HUES64 (cell line): ENCODE data around the gene RASL10A.

Source experiments
- H3K27ac ChIP-seq: 2 replicates; pipeline ENCODE4 v1.7.0; 2013; ENCODE audit warnings: low read depth, low read length, inconsistent platforms
- H3K27me3 ChIP-seq: 2 replicates; pipeline ENCODE4 v1.6.1; 2013; ENCODE audit warnings: mild to moderate bottlenecking, low read length; ENCODE audit not compliant: insufficient read depth
- H3K36me3 ChIP-seq: 2 replicates; pipeline ENCODE4 v1.6.1; 2013; ENCODE audit warnings: mild to moderate bottlenecking, low read length; ENCODE audit not compliant: insufficient read depth
- H3K4me1 ChIP-seq: 2 replicates; pipeline ENCODE4 v1.6.1; 2013; ENCODE audit warnings: mild to moderate bottlenecking, low read length, moderate library complexity; ENCODE audit not compliant: insufficient read depth
- H3K4me3 ChIP-seq: 2 replicates; pipeline ENCODE4 v1.5.1; 2013; ENCODE audit warnings: mild to moderate bottlenecking, low read length, moderate library complexity
- H3K9ac ChIP-seq: 2 replicates; pipeline ENCODE4 v1.6.1; 2013; ENCODE audit warnings: mild to moderate bottlenecking, low read depth, low read length
- H3K9me3 ChIP-seq: 2 replicates; pipeline ENCODE4 v1.6.1; 2013; ENCODE audit warnings: low read depth, low read length; ENCODE audit not compliant: insufficient read depth
- WGBS: fragments of 150-250, 120-280 bp; methylation state at CpG from one replicate; pipeline ENCODE4 v1.1.7; 2013; ENCODE audit warnings: missing lambda C conversion rate; 5-methylcytosine and 5-hydroxymethylcytosine counted together

Gene RASL10A

GRCh38 chr22:29337631-29338284 is 22.3 kb upstream of the RASL10A start:
- no peaks in the 10 kb centered on the region for H3K27me3 ChIP-seq
- H3K4me3 ChIP-seq: no peak overlapping the region
- H3K9me3 ChIP-seq: no peaks in the 10 kb centered on the region
- no peaks in the 10 kb centered on the region for H3K4me1 ChIP-seq
- H3K9ac ChIP-seq: no peak overlapping the region
- WGBS: 90% methylated on average over 12 of the region's 12 CpGs
- peaks cover 73% of the 10 kb centered on the region for H3K36me3 ChIP-seq
- H3K27ac ChIP-seq: no peak overlapping the region

DNA sequence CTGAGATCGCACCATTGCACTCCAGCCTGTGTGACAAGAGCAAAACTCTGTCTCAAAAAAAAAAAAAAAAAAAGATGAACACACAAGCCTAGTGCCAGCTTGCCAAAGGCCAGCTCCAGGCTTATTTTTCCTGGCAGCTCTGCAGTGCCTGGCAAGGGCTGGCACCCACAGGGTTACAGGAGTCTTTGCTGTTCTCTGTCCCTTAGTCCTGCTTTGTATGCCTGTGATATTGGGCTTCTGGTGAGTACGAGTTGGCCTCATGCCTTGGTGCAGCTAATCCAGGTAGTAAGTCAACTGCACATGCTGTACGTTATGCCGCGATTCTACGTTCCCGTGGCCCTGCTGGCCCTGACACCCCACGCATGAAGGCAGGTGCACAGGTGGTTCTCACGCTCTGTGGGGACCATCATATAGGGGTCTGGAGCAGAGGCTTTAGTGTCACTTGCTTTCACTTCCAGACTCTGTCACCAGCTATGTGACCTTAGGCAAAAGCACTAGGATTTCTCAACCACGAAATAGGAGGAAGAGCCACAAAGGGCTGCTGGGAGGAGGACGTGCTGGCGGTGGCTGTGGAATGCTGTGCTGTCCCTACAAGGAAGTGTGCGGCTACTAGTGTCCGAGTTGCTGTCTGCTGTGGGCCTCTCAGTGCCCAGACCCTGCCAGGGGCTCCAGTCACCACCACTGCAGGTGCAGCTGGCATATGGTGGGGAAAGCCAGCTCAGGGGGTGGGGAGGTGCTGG is 21.4 kb upstream of the RASL10A start:
- 96% methylated on average over 14 of the region's 14 CpGs for WGBS
- Histone ChIP-seq H3K9me3 (no peaks in the 10 kb centered on the region), H3K4me3 (no peak overlapping the region), H3K36me3 (peaks cover 70% of the 10 kb centered on the region), H3K27me3 (no peaks in the 10 kb centered on the region), H3K9ac (no peak overlapping the region), H3K27ac (no peak overlapping the region), H3K4me1 (no peaks in the 10 kb centered on the region)

- H3K4me1 ChIP-seq: peaks cover 5% of the 10 kb centered on the region; the same call in 1 of the 2 replicates
- peaks cover 67% of the 10 kb centered on the region for H3K36me3 ChIP-seq
- H3K4me3 ChIP-seq: no peak overlapping the region
- WGBS: 92% methylated on average over 11 of the region's 11 CpGs
- H3K9ac ChIP-seq: no peak overlapping the region
- H3K9me3 ChIP-seq: no peaks in the 10 kb centered on the region
- H3K27ac ChIP-seq: no peak overlapping the region
- no peaks in the 10 kb centered on the region for H3K27me3 ChIP-seq
Measured at GRCh38 chr22:29335656-29336055, 20.2 kb upstream of the RASL10A start.

DNA sequence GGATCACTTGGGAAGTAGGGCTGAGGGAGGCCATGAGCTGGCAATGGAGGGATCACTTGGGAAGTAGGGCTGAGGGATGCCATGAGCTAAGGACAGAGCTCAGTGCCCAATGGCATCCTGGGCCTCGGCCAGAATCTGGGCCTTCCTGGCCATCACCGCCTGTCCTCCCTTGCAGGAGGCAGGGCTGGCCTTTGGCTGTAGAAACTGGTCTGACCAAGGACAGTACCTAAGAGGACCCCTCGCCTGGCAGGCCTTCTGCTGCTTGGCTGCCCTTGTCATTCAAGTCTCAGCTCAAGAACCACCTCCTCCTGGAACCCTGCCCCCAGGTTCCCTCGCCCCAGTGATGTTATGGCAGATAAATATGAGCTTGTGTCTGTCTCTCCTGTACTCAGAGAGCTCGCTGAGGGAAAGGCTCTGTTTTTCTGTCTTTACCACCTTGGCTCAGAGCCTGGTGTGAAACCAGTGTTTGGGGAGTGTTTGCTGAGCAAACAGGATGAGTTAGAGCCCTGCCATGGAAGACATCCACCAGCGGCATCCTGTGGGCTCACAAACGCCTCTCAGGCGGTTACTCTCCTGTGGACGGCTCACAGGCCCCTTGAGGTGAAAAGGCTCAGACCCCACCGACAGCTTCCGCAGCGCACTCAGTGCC is 19.3 kb upstream of the RASL10A start:
- H3K27ac ChIP-seq: no peak overlapping the region
- no peak overlapping the region for H3K4me3 ChIP-seq
- peaks cover 67% of the 10 kb centered on the region for H3K36me3 ChIP-seq
- no peak overlapping the region for H3K9ac ChIP-seq
- H3K4me1 ChIP-seq: peaks cover 5% of the 10 kb centered on the region; the same call in 1 of the 2 replicates
- H3K27me3 ChIP-seq: no peaks in the 10 kb centered on the region
- 92% methylated on average over 12 of the region's 12 CpGs for WGBS
- H3K9me3 ChIP-seq: no peaks in the 10 kb centered on the region

DNA sequence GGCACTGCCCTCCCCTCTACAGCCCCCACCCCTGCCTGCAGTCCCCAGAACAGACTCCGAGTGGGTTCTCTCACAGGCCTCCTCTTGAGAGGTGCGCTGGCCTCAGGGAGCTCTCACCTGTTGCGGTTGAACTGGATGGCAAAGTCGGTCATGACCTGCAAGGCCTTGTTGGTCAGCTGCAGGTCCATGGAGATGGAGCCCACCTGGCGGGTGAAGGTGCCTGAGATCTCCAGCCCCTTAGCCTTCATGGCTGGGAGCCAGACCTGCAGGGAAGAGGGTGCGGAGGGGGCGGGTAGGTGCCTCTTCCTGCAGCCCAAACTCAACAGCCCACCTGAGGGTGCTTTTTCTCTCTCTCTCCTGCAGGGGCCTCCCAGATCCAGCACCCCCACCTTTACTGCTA is 18.7 kb upstream of the RASL10A start:
- Histone ChIP-seq H3K9ac (no peak overlapping the region), H3K4me3 (no peak overlapping the region), H3K4me1 (peaks cover 5% of the 10 kb centered on the region; the same call in 1 of the 2 replicates), H3K27me3 (no peaks in the 10 kb centered on the region), H3K36me3 (peaks cover 67% of the 10 kb centered on the region), H3K27ac (no peak overlapping the region), H3K9me3 (no peaks in the 10 kb centered on the region)
- WGBS: 98% methylated on average over 7 of the region's 7 CpGs

DNA sequence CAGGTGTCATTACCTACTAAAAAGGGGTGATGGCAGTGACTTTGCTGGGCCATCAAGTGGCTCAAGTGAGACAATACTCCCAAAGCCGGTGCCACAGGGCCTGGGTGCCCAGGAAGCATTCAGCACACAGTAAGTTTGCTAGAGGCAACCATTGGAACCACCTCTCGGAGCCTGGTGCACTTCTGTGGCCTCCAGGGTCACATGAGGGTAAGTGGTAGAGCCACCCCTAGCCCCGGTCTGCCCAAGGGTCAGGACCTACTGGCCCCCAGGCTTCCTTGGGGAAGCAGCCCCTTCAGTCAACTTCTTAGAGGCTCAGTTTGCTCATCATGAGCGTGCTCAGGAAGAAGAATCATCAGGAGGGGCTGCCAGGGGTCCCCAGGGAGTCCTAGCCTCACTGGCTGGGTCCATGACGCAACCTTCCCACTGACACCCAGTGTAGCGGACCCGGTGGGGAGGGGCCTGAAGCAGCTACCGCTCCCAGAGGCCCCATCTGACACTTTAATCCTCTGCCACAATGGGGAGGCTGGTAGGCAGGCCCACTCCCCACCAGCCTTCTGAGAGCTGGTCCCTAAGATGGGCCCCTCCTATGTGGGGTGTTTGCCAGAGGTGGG is 17.5 kb upstream of the RASL10A start:
- Histone ChIP-seq H3K36me3 (peaks cover 64% of the 10 kb centered on the region), H3K9me3 (no peaks in the 10 kb centered on the region), H3K4me1 (peaks cover 5% of the 10 kb centered on the region; the same call in 1 of the 2 replicates), H3K27me3 (no peaks in the 10 kb centered on the region), H3K9ac (no peak overlapping the region), H3K4me3 (no peak overlapping the region), H3K27ac (no peak overlapping the region)
- 92% methylated on average over 8 of the region's 8 CpGs for WGBS

DNA sequence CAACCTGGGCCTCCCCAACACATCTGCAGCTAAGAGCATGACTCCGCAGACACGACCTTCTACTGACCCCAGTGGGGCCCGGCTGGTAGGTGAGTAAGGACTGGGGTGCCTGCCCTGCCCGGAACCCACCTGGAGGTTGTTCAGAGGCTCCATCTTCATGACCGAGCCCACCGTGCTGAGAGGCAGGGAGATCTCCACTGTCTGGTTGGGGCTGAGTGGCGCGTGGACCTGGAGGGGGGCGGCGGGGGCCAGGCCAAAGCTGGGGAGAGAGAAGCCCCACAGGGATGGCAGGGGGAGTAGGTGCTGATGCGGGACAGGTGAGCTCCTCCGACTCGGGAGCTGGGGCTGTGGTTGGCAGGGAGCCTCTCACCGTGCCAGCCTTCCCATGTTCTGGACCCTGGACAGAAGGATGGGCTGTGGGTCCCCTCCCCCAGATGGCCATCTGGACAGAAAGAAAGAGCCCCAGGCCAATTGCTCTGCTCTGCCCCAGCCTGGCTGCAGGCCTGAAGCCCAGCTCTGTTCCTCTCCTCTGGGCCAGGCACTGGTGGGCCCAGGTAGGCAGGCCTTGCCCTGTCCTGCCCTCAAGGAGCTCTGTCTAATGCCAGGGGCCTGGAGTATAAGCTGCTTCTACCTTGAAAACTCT is 16.3 kb upstream of the RASL10A start:
- WGBS: 88% methylated on average over 14 of the region's 14 CpGs
- H3K9ac ChIP-seq: no peak overlapping the region; the same call in 1 of the 2 replicates
- H3K36me3 ChIP-seq: peaks cover 58% of the 10 kb centered on the region
- H3K9me3 ChIP-seq: no peaks in the 10 kb centered on the region
- H3K27ac ChIP-seq: no peak overlapping the region
- H3K4me1 ChIP-seq: peaks cover 5% of the 10 kb centered on the region; the same call in 1 of the 2 replicates
- no peaks in the 10 kb centered on the region for H3K27me3 ChIP-seq
- H3K4me3 ChIP-seq: no peak overlapping the region

- Histone ChIP-seq H3K36me3 (peaks cover 54% of the 10 kb centered on the region), H3K9me3 (no peaks in the 10 kb centered on the region), H3K9ac (no peak overlapping the region), H3K27ac (no peak overlapping the region), H3K4me3 (no peak overlapping the region), H3K27me3 (no peaks in the 10 kb centered on the region), H3K4me1 (peaks cover 5% of the 10 kb centered on the region; the same call in 1 of the 2 replicates)
- 95% methylated on average over 8 of the region's 8 CpGs for WGBS
Measured at GRCh38 chr22:29331213-29331612, 15.7 kb upstream of the RASL10A start.

DNA sequence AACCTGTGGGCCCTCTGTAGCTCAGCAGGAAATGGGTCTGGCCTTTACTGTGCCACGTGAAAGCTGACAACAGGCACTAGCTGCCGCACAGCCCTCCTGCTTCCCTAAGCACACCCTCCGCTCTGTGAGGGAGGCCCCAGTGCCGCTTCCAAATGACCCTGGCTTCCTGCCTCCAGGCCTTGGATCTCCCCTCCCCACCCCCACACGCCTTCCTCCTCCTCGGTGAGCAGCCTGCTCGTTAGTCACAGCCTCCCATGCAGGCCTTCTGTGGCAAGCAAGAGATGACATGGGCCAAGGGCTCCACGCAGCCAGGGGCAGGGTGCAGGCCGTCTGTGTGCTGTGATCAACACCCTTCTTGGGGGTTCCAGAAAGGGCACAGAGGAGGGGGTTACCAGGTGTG is 15.3 kb upstream of the RASL10A start:
- peaks cover 51% of the 10 kb centered on the region for H3K36me3 ChIP-seq
- H3K4me1 ChIP-seq: peaks cover 5% of the 10 kb centered on the region; the same call in 1 of the 2 replicates
- H3K4me3 ChIP-seq: no peak overlapping the region
- H3K27ac ChIP-seq: no peak overlapping the region
- 65% methylated on average over 9 of the region's 9 CpGs for WGBS
- no peaks in the 10 kb centered on the region for H3K27me3 ChIP-seq
- no peak overlapping the region for H3K9ac ChIP-seq
- no peaks in the 10 kb centered on the region for H3K9me3 ChIP-seq

DNA sequence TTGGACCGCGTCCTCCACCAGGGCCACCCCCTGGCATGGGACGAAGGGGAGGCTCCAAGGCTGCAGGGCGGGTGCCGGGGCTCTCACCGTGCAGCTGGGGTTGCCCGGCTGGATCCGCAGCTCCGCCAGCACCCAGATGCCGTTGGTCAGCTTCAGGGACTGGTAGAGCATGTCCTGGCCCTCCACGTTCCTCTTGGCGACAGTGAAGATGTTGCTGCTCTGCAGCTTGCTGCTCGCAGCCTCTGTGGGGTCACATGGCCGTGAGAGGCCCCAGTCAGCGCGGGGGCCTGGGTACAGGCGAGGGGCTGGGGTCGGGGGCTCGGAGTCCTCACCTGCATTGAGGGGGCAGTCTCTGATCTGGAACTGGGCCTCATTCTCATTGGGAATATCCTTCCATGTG is 14.8 kb upstream of the RASL10A start:
- peaks cover 49% of the 10 kb centered on the region for H3K36me3 ChIP-seq
- 95% methylated on average over 19 of the region's 19 CpGs for WGBS
- H3K27me3 ChIP-seq: no peaks in the 10 kb centered on the region
- H3K4me1 ChIP-seq: peaks cover 5% of the 10 kb centered on the region; the same call in 1 of the 2 replicates
- H3K27ac ChIP-seq: no peak overlapping the region
- no peaks in the 10 kb centered on the region for H3K9me3 ChIP-seq
- H3K9ac ChIP-seq: no peak overlapping the region; the same call in 1 of the 2 replicates
- H3K4me3 ChIP-seq: no peak overlapping the region
